H1 (cell line): ENCODE measurements around the gene ASCL5. TPM values are rescaled to one million over a fixed set of nuclear protein-coding genes. Genes with fewer than 3 reads are reported as not detected.

ENCODE experiments used
- CTCF ChIA-PET: fragments of 300-600 bp; sonication (Branson Sonifier 250); formaldehyde crosslinking; loops from one replicate; lab custom pipeline; 2021; ENCODE audit not compliant: partially characterized antibody; lab: Charles Lee
- POLR2A ChIA-PET: fragments of 300-600 bp; sonication (Branson Sonifier 250); formaldehyde crosslinking; loops from one replicate; lab custom pipeline; 2021; ENCODE audit warnings: inconsistent platforms; ENCODE audit not compliant: partially characterized antibody; lab: Charles Lee
- DNase-seq, 2 experiments: peaks; one replicate each; pipeline versions ENCODE4 v3.0.0 to v3.0.0-alpha.2; 2010 to 2022; ENCODE audit warnings: low spot score in 2 of 2, low read depth in 1 of 2, mixed read lengths in 1 of 2
- FAIRE-seq: peaks from 2 replicates; lab custom pipeline; 2011; peaks lifted over from hg19 to GRCh38; lab: Jason Lieb, UNC
- H2AFZ ChIP-seq: 2 replicates; pipeline ENCODE4 v1.8.1; 2012; ENCODE audit warnings: low read length, inconsistent platforms
- H2AK5ac ChIP-seq: 2 replicates; pipeline ENCODE4 v1.6.1; 2013; ENCODE audit warnings: low read depth, low read length
- H2BK120ac ChIP-seq: replicated peaks from 2 replicates; pipeline ENCODE3; 2013; ENCODE audit warnings: low read depth, low read length, inconsistent platforms
- H2BK12ac ChIP-seq: 2 replicates; pipeline ENCODE4 v1.6.1; 2013; ENCODE audit warnings: low read depth, low read length
- H2BK15ac ChIP-seq: 2 replicates; pipeline ENCODE4 v1.6.1; 2013; ENCODE audit warnings: low read length
- H2BK20ac ChIP-seq: 2 replicates; pipeline ENCODE4 v1.6.1; 2013; ENCODE audit warnings: low read length
- H2BK5ac ChIP-seq: 2 replicates; pipeline ENCODE4 v1.6.1; 2013; ENCODE audit warnings: low read depth, low read length
- H3K14ac ChIP-seq: 2 replicates; pipeline ENCODE4 v1.6.1; 2013; ENCODE audit warnings: inconsistent platforms; ENCODE audit not compliant: insufficient read length
- H3K18ac ChIP-seq: 2 replicates; pipeline ENCODE4 v1.6.1; 2013; ENCODE audit warnings: low read length; ENCODE audit errors: extremely low read depth
- H3K23ac ChIP-seq: 2 replicates; pipeline ENCODE4 v1.6.1; 2013; ENCODE audit warnings: inconsistent platforms; ENCODE audit not compliant: insufficient read length
- H3K23me2 ChIP-seq: 2 replicates; pipeline ENCODE4 v1.6.1; 2013; ENCODE audit warnings: low read depth, low read length
- H3K27ac ChIP-seq: 2 replicates; pipeline ENCODE4 v1.6.1; 2011; ENCODE audit warnings: low read depth, low read length, inconsistent platforms
- H3K27me3 ChIP-seq, 4 experiments: replicated peaks in 1 of 4; 1 replicate in 1 of 4; 2 replicates in 3 of 4; pipeline versions ENCODE4 v1.6.1 to v1.8.1; 2011 to 2013; ENCODE audit warnings: low read length in 3 of 4, mild to moderate bottlenecking in 3 of 4, inconsistent platforms in 2 of 4, mixed read lengths in 2 of 4, moderate library complexity in 1 of 4; ENCODE audit not compliant: control insufficient read depth in 3 of 4, insufficient read depth in 3 of 4; ENCODE audit errors: extremely low read depth in 1 of 4
- H3K36me3 ChIP-seq, 4 experiments: 2 replicates each; pipeline versions ENCODE4 v1.6.1 to v1.8.1; 2011 to 2013; ENCODE audit warnings: mild to moderate bottlenecking in 4 of 4, low read length in 3 of 4, moderate library complexity in 2 of 4, control low read depth in 1 of 4, inconsistent platforms in 1 of 4; ENCODE audit not compliant: insufficient read depth in 4 of 4, control insufficient read depth in 2 of 4
- H3K4ac ChIP-seq: replicated peaks from 2 replicates; pipeline ENCODE3; 2013; ENCODE audit warnings: low read length, low read depth, mixed read lengths, inconsistent platforms; ENCODE audit not compliant: insufficient read length
- H3K4me1 ChIP-seq, 4 experiments: replicated peaks in 1 of 4; 1 replicate in 1 of 4; 2 replicates in 3 of 4; pipeline versions ENCODE4 v1.6.1 to v1.8.1; 2011 to 2013; ENCODE audit warnings: low read length in 3 of 4, inconsistent platforms in 2 of 4, mixed read lengths in 1 of 4; ENCODE audit not compliant: insufficient read depth in 4 of 4, control insufficient read depth in 3 of 4
- H3K4me2 ChIP-seq, 2 experiments: 2 replicates each; pipeline versions ENCODE4 v1.6.1 to v1.8.1; 2011 to 2013; ENCODE audit warnings: low read depth in 2 of 2, low read length in 2 of 2, control low read depth in 1 of 2, inconsistent platforms in 1 of 2, mild to moderate bottlenecking in 1 of 2; ENCODE audit not compliant: insufficient read depth in 1 of 2
- H3K4me3 ChIP-seq, 4 experiments: fragments of 200-600, 300-600 bp in 1 of 4; sonication (generic), shearing (Covaris generic), sonication (Bioruptor Twin) in 1 of 4; 2 replicates each; pipeline versions ENCODE4 v1.5.1 to v1.8.1; 2011 to 2016; ENCODE audit warnings: low read length in 4 of 4, low read depth in 3 of 4, control low read depth in 2 of 4, inconsistent platforms in 2 of 4, mild to moderate bottlenecking in 2 of 4, mixed read lengths in 1 of 4, moderate library complexity in 1 of 4; ENCODE audit not compliant: insufficient read depth in 2 of 4; ENCODE audit errors: extremely low read depth in 1 of 4
- H3K56ac ChIP-seq: replicated peaks from 2 replicates; pipeline ENCODE3; 2013; ENCODE audit warnings: low read depth, mild to moderate bottlenecking, mixed read lengths, low read length, inconsistent platforms; ENCODE audit not compliant: insufficient read length
- H3K79me1 ChIP-seq: 2 replicates; pipeline ENCODE4 v1.6.1; 2013; ENCODE audit warnings: low read depth, low read length, control low read depth
- H3K79me2 ChIP-seq, 2 experiments: 2 replicates each; pipeline versions ENCODE4 v1.6.1 to v1.8.1; 2012 to 2013; ENCODE audit warnings: low read length in 2 of 2, mild to moderate bottlenecking in 2 of 2, inconsistent platforms in 1 of 2; ENCODE audit not compliant: insufficient read depth in 2 of 2, control insufficient read depth in 1 of 2
- H3K9ac ChIP-seq, 4 experiments: replicated peaks in 1 of 4; 1 replicate in 1 of 4; 2 replicates in 3 of 4; pipeline versions ENCODE4 v1.6.1 to v1.8.1; 2011 to 2013; ENCODE audit warnings: low read depth in 3 of 4, low read length in 3 of 4, control low read depth in 2 of 4, mild to moderate bottlenecking in 2 of 4, moderate library complexity in 2 of 4, inconsistent platforms in 1 of 4; ENCODE audit errors: extremely low read depth in 1 of 4
- H3K9me3 ChIP-seq, 2 experiments: 2 replicates each; pipeline versions ENCODE4 v1.6.1 to v1.8.1; 2012 to 2013; ENCODE audit warnings: mild to moderate bottlenecking in 2 of 2, moderate library complexity in 2 of 2, control low read depth in 1 of 2, inconsistent platforms in 1 of 2, low read depth in 1 of 2, low read length in 1 of 2, mixed read lengths in 1 of 2; ENCODE audit not compliant: insufficient read depth in 2 of 2
- H4K20me1 ChIP-seq, 2 experiments: replicated peaks in 1 of 2; 2 replicates each; pipeline versions ENCODE3 to v1.8.1; 2011 to 2013; ENCODE audit warnings: inconsistent platforms in 2 of 2, low read length in 2 of 2, mild to moderate bottlenecking in 1 of 2; ENCODE audit not compliant: insufficient read depth in 2 of 2, control insufficient read depth in 1 of 2
- H4K5ac ChIP-seq: 2 replicates; pipeline ENCODE4 v1.6.1; 2013; ENCODE audit warnings: low read length, low read depth, mixed read lengths, inconsistent platforms; ENCODE audit not compliant: insufficient read length
- H4K8ac ChIP-seq: 2 replicates; pipeline ENCODE4 v1.8.0; 2013; ENCODE audit warnings: mild to moderate bottlenecking, moderate library complexity, low read length, inconsistent platforms; ENCODE audit not compliant: insufficient read depth; ENCODE audit errors: extremely low read depth
- H4K91ac ChIP-seq: replicated peaks from 2 replicates; pipeline ENCODE3; 2013; ENCODE audit warnings: low read length, mixed read lengths, inconsistent platforms; ENCODE audit not compliant: insufficient read length
- BCL11A ChIP-seq, 2 experiments: IDR thresholded peaks; one replicate each; pipeline ENCODE4 v1.6.1; 2011; ENCODE audit warnings: low read depth in 2 of 2, low read length in 2 of 2, mild to moderate bottlenecking in 2 of 2
- GTF2F1 ChIP-seq: IDR thresholded peaks from 2 replicates; pipeline ENCODE4 v1.6.1; 2012; ENCODE audit warnings: low read depth, low read length, improper control_type of control experiment, borderline replicate concordance
- SIX5 ChIP-seq: IDR thresholded peaks from 2 replicates; pipeline ENCODE4 v1.6.1; 2011; ENCODE audit warnings: mild to moderate bottlenecking, low read depth, low read length
- SP4 ChIP-seq: IDR thresholded peaks from 2 replicates; pipeline ENCODE4 v1.6.1; 2012; ENCODE audit warnings: low read length, inconsistent platforms
- WGBS, 2 experiments: shearing (Covaris generic) in 1 of 2; methylation state at CpG; one replicate each; pipeline versions ENCODE4 v1.1.6 to v1.1.7; 2013 to 2015; ENCODE audit warnings: low lambda C conversion rate in 2 of 2, mixed read lengths in 2 of 2, inconsistent platforms in 1 of 2, low coverage in 1 of 2, missing lambda C conversion rate in 1 of 2; ENCODE audit not compliant: insufficient replicate concordance in 2 of 2, insufficient coverage in 1 of 2, insufficient read length in 1 of 2; ENCODE audit errors: extremely low coverage in 1 of 2, missing lambda C conversion rate in 1 of 2; 5-methylcytosine and 5-hydroxymethylcytosine counted together
- polyA plus RNA-seq, 7 experiments: library from polyadenylated mRNA; depleted of rRNA in 3 of 7; stranded (reverse) in 5 of 7; unstranded in 2 of 7; fragments of >200 nt in 5 of 7; fragments of 200-250 nt in 2 of 7; gene quantifications; 1 replicate in 5 of 7; 2 replicates in 1 of 7; 4 replicates in 1 of 7; pipeline versions ENCODE4 v1.2.1 to v1.2.3, GENCODE V29; 2011 to 2013; ENCODE audit warnings: missing spikeins in 2 of 7, mixed read lengths in 2 of 7
- total RNA-seq: library from RNA; stranded (reverse); fragmentation: NEBNext Ultra II Directional; extraction: Animal tissue kit (Norgen Biotek cat#: 25700); gene quantifications from 2 replicates; pipeline ENCODE4 v1.2.1, GENCODE V29; 2021

Gene ASCL5
- total and polyA plus RNA-seq, 2 of the 8 experiments (the other 6 are each of a cell fraction or from before 2014, with no cell fraction given): 0.29 to 0.41 TPM

GRCh38 chr1:201173736-201174135 lies 46.8 kb upstream of the ASCL5 start:
- Histone ChIP-seq H3K9me3 (no peaks in the 10 kb centered on the region), H2BK12ac (no peak overlapping the region), H3K4ac (no peak overlapping the region), H2AFZ (no peak overlapping the region), H4K8ac (no peak overlapping the region), H3K4me1 (peaks cover 5 to 10% (median 8%) of the 10 kb centered on the region in 4 experiments; a peak in 6 of 7 replicates), H2BK5ac (no peak overlapping the region), H3K23ac (no peak overlapping the region), H2BK15ac (no peak overlapping the region), H2BK20ac (no peak overlapping the region), H3K56ac (no peak overlapping the region), H3K18ac (no peak overlapping the region), H2AK5ac (no peak overlapping the region), H3K79me1 (no peaks in the 10 kb centered on the region), H4K20me1 (no peaks in the 10 kb centered on the region), H2BK120ac (no peak overlapping the region), H3K27me3 (peaks cover 2 to 6% (median 4%) of the 10 kb centered on the region in 4 experiments; a peak in 4 of 7 replicates), H3K4me3 (no peak overlapping the region), H3K9ac (no peak overlapping the region), H4K91ac (no peak overlapping the region), H3K79me2 (no peaks in the 10 kb centered on the region), H3K27ac (no peak overlapping the region), H3K4me2 (no peak overlapping the region), H3K36me3 (no peaks in the 10 kb centered on the region; a peak in 1 of 8 replicates), H3K14ac (no peak overlapping the region), H3K23me2 (peaks cover 5% of the 10 kb centered on the region; the same call in 1 of the 2 replicates), H4K5ac (no peak overlapping the region)
- 85% methylated on average over 1 of the region's 1 CpG; no CpG with 5 or more reads in 1 of the 2 experiments for WGBS, 2 experiments
- ChIA-PET CTCF (interaction anchor here (0.6 to 3.1 kb wide), 7 partner anchors 9 to 221 kb away, joined by 3 to 20 read pairs (median 5); no protein-coding TSS in a partner anchor), POLR2A (interaction anchor here (0.7 to 0.9 kb wide), 2 partner anchors 10 to 1430 kb away, joined by 3 to 4 read pairs; no protein-coding TSS in a partner anchor)
- DNase-seq (no peak), FAIRE-seq (no peak)
- TF ChIP-seq GTF2F1: no peak
- no peak for TF ChIP-seq SP4
- no peak for TF ChIP-seq BCL11A (IDR thresholded peaks at IDR 0.05; ENCODE audit: low read depth in 2 of 2, low read length in 2 of 2)
- TF ChIP-seq SIX5: no peak
